ENCODE results near the gene RNF144B.

- no peak for TF ChIP-seq FOXM1 (IDR thresholded peaks at IDR 0.05; ENCODE audit: low read depth)
- TF ChIP-seq FOXM1 (CRISPR knock-in tag; IDR thresholded peaks at IDR 0.05; ENCODE audit: low read depth) = no peak
- no peak for TF ChIP-seq SOX6 (IDR thresholded peaks at IDR 0.05)
- TF ChIP-seq ZNF780A (CRISPR knock-in tag; IDR thresholded peaks at IDR 0.05) = no peak
- TF ChIP-seq EZH2 (IDR thresholded peaks at IDR 0.05; ENCODE audit: borderline replicate concordance, low read depth, low read length) = no peak
- TF ChIP-seq MYC (IDR thresholded peaks at IDR 0.05; ENCODE audit: low read depth, low read length) = no peak
- TF ChIP-seq MYC (CRISPR knock-in tag; IDR thresholded peaks at IDR 0.05; ENCODE audit: borderline replicate concordance, low read depth) = no peak
- TF ChIP-seq NR2C2 (CRISPR knock-in tag; IDR thresholded peaks at IDR 0.05) = no peak
- no peak for TF ChIP-seq NR2C2 (tag; IDR thresholded peaks at IDR 0.05)
- no peak for TF ChIP-seq KAT2B (IDR thresholded peaks at IDR 0.05; ENCODE audit: low read depth, low read length)
- no peak for TF ChIP-seq RFX5 (IDR thresholded peaks at IDR 0.05; ENCODE audit: low read depth, low read length)
- TF ChIP-seq ZNF384 (IDR thresholded peaks at IDR 0.05; ENCODE audit: low read depth, low read length) = no peak
- TF ChIP-seq ZNF696 (CRISPR knock-in tag; conservative IDR thresholded peaks at IDR 0.05) = no peak
- TF ChIP-seq CREB1 (IDR thresholded peaks at IDR 0.05) = no peak
- TF ChIP-seq CREB1 (CRISPR knock-in tag; IDR thresholded peaks at IDR 0.05) = no peak
- no peak for TF ChIP-seq SRSF9 (IDR thresholded peaks at IDR 0.05; ENCODE audit: borderline replicate concordance, low read depth, low read length)
- TF ChIP-seq TCF7L2 (IDR thresholded peaks at IDR 0.05; ENCODE audit: low read depth, low read length) = no peak
- no peak for TF ChIP-seq USF2 (CRISPR knock-in tag; IDR thresholded peaks at IDR 0.05)
Measured at GRCh38 chr6:18389479-18389878, 2.3 kb downstream of the RNF144B start.

Measured in K562 (cell line).